ENCODE results near the gene RLIM. TPM values are rescaled to one million over a fixed set of nuclear protein-coding genes. Genes with fewer than 3 reads are reported as not detected.
"Not testable (repeated sequence)": the region's sequence is repeated elsewhere in the genome, so short reads cannot be mapped to it uniquely, and the experiment has no call there.

Gene RLIM, protein sequence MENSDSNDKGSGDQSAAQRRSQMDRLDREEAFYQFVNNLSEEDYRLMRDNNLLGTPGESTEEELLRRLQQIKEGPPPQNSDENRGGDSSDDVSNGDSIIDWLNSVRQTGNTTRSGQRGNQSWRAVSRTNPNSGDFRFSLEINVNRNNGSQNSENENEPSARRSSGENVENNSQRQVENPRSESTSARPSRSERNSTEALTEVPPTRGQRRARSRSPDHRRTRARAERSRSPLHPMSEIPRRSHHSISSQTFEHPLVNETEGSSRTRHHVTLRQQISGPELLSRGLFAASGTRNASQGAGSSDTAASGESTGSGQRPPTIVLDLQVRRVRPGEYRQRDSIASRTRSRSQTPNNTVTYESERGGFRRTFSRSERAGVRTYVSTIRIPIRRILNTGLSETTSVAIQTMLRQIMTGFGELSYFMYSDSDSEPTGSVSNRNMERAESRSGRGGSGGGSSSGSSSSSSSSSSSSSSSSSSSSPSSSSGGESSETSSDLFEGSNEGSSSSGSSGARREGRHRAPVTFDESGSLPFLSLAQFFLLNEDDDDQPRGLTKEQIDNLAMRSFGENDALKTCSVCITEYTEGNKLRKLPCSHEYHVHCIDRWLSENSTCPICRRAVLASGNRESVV
- total RNA-seq: 22.2 and 32.0 TPM in 2 replicates
- 10.6 and 13.4 TPM in 2 replicates for polyA plus RNA-seq

DNA sequence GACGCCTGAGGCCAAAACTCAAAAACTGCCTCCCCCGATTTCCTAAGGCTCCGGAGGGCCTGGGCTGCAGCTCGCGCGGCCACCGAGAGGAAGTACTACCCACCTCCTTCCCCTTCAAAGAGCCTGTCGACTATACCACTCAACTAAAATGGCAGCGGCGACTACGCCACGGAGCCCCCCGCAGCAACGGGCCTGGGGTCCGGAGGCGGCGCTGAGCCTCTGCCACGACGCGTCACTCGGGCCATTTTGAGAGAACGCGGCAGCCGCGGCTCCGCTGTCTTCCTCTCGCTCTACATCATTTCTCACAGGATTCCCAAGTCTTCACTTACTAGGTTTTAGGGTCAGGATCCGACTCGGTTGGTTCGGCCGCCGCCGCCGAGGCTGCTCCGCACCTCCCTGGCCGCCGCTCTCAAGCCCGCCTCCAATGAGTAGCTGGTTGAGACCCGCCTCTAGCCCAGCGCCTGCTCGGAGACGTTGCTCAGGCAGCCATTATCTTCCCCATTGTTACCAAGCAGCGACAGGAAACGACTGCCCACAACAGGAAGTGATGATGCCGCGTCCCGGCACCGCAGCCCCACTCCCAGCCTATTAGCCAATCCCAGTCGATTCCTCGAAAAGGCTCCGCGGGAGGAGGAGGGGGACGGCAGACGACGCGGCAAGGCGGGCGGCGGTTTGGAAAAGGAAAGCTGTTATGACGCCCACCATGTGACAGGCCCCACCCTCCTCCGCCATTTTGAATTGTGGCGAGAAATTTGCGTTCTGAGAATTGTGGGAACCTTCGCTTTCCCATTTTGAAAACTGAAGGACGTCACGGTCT lies at the start of gene RLIM:
TSS of gene RLIM (minus strand) at position 532 of the 817 bp plus-strand sequence. CDS start 18,647 bp downstream, outside the sequence.
- Histone ChIP-seq H3K36me3 (no peaks in the 10 kb centered on the region), H3K4me1 (ENCODE audit: low read depth) (no peaks in the 10 kb centered on the region), H3K4me3 (peak within 1 kb of the TSS; percentile 59), H3K27ac (peak within 1 kb of the TSS; percentile 97), H3K9me3 (ENCODE audit: low read depth) (no peaks in the 10 kb centered on the region), H3K27me3 (no peaks in the 10 kb centered on the region)
- DNase-seq (ENCODE audit: low read depth in 1 of 2, low spot score in 1 of 2): peak; percentile 93 to 98
- TF ChIP-seq CTCF (IDR thresholded peaks at IDR 0.05; ENCODE audit: low read depth, low read length): no peak

GRCh38 chrX:74656079-74656745 lies 41.8 kb upstream of the RLIM start:
- Histone ChIP-seq H3K27me3 (no peaks in the 10 kb centered on the region), H3K9me3 (ENCODE audit: low read depth) (no peaks in the 10 kb centered on the region), H3K4me3 (no peak overlapping the region), H3K4me1 (ENCODE audit: low read depth) (no peaks in the 10 kb centered on the region), H3K27ac (no peak overlapping the region), H3K36me3 (no peaks in the 10 kb centered on the region)
- no peak for DNase-seq (ENCODE audit: low read depth in 1 of 2, low spot score in 1 of 2)
- TF ChIP-seq CTCF (IDR thresholded peaks at IDR 0.05; ENCODE audit: low read depth, low read length): no peak

DNA sequence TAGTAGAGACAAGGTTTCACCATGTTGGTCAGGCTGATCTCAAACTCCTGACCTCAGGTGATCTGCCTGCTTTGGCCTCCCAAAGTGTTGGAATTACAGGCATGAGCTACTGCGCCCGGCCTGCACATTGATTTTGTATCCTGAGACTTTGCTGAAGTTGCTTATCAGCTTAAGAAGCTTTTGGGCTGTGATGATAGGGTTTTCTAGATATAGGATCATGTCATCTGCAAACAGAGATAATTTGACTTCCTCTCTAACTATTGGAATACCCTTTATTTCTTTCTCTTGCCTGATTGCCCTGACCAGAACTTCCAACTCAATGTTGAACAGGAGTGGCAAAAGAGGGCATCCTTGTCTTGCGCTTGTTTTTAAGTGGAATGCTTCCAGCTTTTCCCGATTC lies 40.5 kb upstream of the RLIM start:
- not testable (repeated sequence) for DNase-seq (ENCODE audit: low read depth in 1 of 2, low spot score in 1 of 2); H3K4me1 ChIP-seq (ENCODE audit: low read depth); H3K9me3 ChIP-seq (ENCODE audit: low read depth); H3K27me3 ChIP-seq; H3K27ac ChIP-seq; H3K4me3 ChIP-seq; H3K36me3 ChIP-seq

DNA sequence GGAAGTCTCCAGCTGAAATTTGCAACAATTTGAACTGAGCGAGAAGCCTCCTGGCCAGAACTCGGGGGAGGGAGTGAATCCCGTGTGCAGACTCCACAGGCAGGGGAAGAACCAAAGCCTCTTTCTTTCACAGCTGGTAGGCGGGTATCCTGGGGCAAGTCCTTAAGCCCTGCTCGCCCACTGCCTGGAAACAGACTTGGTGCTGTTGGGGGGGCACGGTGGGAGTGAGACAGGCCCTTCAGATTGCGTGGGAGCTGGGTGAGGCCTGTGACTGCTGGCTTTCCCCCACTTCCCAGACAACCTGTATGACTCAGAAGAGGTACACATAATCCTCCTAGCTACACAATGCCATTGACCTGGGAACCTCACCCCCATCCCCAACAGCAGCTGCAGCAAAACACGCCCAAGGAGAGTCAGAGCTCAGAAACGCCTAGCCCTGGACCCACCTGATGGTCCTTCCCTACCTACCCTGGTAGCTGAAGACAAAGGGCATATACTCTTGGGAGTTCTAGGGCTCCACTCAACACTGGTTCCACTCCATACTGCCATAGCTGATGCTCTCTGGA lies 22.4 kb upstream of the RLIM start:
- Histone ChIP-seq H3K9me3 (ENCODE audit: low read depth) (no peaks in the 10 kb centered on the region), H3K27ac (no peak overlapping the region), H3K27me3 (no peaks in the 10 kb centered on the region), H3K4me1 (ENCODE audit: low read depth) (no peaks in the 10 kb centered on the region), H3K36me3 (no peaks in the 10 kb centered on the region), H3K4me3 (no peak overlapping the region)
- no peak for DNase-seq (ENCODE audit: low read depth in 1 of 2, low spot score in 1 of 2)
- no peak for TF ChIP-seq CTCF (IDR thresholded peaks at IDR 0.05; ENCODE audit: low read depth, low read length)

DNA sequence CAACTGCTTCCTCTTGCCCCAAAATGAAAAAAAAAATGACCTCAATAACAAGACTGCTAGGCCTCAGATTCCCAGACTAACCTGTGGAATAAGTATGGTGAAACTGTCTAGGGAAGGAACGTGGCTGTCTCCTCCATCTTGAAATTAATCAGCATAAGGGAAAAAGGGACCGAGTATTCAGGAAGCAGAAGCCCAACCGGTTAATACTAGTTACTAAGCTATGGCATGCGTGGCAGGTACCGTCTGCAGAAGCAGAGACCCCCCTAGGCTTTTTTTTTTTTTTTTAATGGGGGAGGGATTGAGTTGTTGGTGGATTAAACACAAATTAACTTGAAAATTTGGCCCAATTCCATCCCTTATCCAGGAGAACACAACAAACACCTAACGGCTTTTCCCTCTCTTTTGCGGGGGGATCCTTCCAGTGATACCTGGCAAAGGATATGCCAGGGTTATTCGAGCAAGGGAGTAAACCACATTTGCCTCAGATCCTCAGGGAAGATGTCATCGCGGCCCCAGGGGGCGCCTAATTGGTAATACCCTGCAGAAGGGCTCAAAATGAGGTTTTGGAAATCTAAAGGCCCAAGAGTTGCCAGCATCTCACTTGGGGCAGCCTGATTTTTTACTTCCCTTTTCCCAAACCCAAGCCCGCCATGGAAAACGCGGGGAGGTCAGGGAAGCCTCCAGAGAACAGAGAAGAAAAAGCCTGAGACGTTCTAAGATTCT lies 893 bp downstream of the RLIM start:
- Histone ChIP-seq H3K4me3 (peak overlapping the region; percentile 59), H3K27ac (peak overlapping the region; percentile 97), H3K36me3 (no peaks in the 10 kb centered on the region), H3K9me3 (ENCODE audit: low read depth) (no peaks in the 10 kb centered on the region), H3K4me1 (ENCODE audit: low read depth) (no peaks in the 10 kb centered on the region), H3K27me3 (no peaks in the 10 kb centered on the region)
- no peak for TF ChIP-seq CTCF (IDR thresholded peaks at IDR 0.05; ENCODE audit: low read depth, low read length)
- DNase-seq (ENCODE audit: low read depth in 1 of 2, low spot score in 1 of 2): peak; percentile 24 to 51
